Adrenal gland (tissue), 5 donors: ENCODE data around the gene SLC9A9.

Source experiments
- CTCF ChIP-seq, 6 experiments: fragments of 450-650 bp in 4 of 6; fragments of 200-600 bp in 2 of 6; sonication (generic) in 1 of 6; IDR thresholded peaks; 1 replicate in 5 of 6; 2 replicates in 1 of 6; pipeline versions ENCODE4 v1.5.1 to v1.8.0; 2016 to 2021; ENCODE audit warnings: antibody characterized with exemption in 6 of 6, mild to moderate bottlenecking in 2 of 6, moderate library complexity in 1 of 6
- POLR2A ChIP-seq, 2 donors: fragments of 450-650 bp; IDR thresholded peaks; one replicate each; pipeline ENCODE4 v1.6.1; 2017; ENCODE audit warnings: antibody characterized with exemption in 2 of 2, mild to moderate bottlenecking in 2 of 2, moderate library complexity in 1 of 2
- donor health status: DM: no; HTN: no; CAD: no.

- TF ChIP-seq POLR2A (IDR thresholded peaks at IDR 0.05) (no peak), CTCF (IDR thresholded peaks at IDR 0.05) (no peak)
Measured at GRCh38 chr3:143627336-143627735, 220.9 kb downstream of the SLC9A9 start.
